Fibroblast of skin of left biceps (primary cell): ENCODE results near the gene MKI67.
"Not testable (repeated sequence)": the region's sequence is repeated elsewhere in the genome, so short reads cannot be mapped to it uniquely, and the experiment has no call there.

Experiments used
- DNase-seq, 2 experiments: peaks; one replicate each; pipeline ENCODE4 v3.0.0-alpha.2; 2013; ENCODE audit warnings: low read depth in 2 of 2

MKI67 gene

DNA sequence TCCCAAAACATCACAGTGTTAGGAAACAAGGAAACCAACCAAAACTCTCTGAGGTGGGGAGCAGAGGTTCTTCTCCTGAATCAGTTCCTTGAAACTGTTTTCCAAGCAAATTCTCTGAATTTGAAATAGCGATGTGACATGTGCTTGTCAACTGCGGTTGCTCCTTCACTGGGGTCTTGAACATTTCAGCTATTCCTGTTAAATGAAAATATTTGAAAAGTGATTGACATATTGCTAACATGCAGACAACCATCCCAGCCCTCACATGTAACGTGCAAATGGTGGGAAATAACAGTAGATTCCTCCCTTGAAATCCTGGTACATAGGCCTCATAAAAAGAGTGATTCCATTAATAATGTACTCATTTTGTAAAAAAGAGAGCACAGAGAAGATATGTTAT is 15.9 kb downstream of the MKI67 start:
- no peak for DNase-seq

DNA sequence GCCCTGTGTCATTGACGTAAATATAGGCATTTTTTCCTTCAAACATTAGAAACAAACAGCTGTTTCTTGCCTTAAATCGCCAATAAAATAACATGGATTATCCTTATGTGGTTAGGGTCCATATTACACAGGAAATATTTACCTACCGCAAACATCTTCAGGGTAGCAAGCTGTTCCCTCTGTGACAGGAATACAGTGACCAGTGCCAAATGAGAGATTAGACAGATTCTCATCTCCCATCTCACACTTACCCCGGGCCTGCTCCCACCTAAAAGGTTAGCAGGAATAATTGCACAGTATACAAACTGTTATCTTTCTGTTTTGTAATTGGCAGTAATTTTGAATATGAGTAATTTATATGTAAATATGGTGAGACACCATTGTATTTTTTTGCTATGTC is 16.5 kb downstream of the MKI67 start:
- DNase-seq, result no peak

DNA sequence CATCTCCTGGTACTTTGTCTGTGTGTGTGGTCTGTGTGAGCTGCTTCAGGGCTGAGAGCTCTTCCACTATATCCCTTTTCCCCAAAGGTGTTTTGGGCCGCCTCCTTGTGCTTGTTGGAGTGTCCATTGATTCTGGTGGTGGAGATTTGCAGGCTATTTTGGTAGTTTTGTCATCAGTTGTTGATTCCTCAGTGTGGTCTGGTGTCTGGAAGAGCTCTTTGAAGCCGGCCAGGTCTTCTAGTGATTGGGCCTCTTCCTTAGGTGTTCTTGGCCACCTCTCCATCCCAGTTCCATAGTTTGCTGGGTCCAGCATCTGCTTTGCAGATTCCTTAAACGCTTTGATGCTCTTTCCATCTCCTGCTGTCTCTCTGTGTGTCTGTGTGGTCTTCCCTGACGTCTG is 20.8 kb downstream of the MKI67 start:
- no peak for DNase-seq

DNA sequence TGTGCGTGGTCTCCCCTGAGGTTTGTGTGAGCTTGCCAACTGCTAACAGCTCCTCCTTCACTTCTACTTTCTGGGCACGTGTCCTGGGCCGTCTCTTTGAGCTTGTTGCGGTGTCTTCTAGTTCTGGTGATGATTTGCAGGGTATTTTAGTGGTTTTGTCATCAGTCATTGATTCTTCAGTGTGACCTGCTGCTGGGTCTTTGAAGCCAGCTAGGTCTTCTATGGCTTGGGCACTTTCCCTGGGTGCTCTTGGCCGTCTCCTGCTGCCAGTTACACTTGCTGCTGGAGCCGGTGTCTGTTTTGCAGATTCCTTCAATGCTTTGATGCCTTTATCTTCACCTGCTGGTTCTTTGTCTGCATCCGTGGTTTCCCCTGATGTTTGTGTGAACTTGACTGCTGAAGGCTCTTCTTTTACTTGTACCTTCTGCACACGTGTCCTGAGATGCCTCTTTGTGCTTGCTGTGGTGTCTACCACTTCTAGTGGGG is 23.0 kb downstream of the MKI67 start:
- DNase-seq, result no peak

DNA sequence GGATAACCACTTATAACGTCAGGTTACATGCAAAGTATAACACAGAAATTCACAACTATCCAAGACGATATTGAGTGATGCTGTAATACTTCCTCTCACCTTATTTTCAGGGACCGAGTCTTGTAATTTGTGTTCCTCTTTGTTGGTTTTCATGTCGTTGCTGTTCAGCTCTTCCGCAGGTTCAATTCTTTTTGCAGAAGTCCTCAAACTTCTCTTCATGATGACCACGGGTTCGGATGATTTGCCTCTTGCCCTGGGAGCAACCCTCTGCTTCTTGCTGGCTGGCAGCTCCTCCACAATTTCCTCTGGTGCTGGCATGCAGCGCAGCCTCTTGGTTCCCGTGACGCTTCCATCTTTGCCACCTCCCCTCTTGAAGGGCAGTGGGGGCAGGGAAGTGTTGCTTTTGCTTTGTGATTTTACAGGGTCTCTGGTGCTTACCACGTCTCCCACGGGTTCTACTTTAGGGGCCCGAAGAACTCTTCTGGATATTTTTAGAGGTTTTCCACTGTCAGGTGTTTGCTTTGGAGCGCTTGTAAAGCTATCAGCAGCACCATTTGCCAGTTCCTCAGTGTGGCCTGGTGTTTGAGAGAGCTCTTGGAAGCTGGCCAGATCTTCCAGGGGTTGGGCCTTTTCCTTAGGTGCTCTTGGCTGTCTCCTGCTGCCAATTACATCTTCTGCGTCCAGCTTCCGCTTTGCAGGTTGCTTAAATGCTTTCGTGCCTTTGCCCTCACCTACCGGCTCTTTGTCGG is 23.6 kb downstream of the MKI67 start:
- DNase-seq, result no peak

DNA sequence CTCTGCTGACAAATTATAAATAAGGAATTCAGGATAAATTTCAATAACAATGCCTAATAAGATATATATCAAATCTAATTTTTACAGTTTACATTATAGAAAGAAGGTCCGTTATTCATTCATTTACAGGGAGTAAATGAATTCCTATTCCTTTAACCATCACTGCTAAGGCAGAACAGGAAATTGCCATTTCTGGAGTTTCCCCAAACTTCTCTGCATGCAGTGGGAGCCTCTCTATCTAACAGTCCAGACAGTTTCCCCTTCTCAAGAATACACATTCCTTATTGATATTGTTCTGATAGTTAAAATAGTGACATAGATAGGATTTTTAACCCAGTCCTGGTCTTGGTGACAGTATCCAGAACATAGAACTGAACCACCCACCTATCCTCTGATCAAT is 24.3 kb downstream of the MKI67 start:
- DNase-seq, result no peak

DNA sequence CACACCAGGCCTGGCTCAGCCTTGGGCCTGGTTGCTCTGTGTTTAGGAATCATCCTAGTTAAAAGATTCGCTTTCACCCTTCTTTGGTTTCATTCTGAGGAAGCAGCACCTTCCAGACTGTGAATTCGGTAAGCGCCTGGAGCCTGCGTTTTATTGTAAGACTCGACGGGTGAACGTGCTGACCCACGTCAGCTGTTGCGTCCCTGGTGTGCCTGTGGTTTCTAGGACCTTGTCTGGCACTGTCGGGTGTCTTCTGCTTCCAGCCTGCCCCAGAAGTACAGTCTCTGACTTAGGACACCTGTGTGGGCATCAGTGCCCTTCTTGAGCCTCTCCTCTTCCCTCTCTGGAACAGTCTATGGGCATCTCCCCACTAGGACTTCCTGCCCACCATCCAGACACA is 26.3 kb downstream of the MKI67 start:
- no peak for DNase-seq

DNA sequence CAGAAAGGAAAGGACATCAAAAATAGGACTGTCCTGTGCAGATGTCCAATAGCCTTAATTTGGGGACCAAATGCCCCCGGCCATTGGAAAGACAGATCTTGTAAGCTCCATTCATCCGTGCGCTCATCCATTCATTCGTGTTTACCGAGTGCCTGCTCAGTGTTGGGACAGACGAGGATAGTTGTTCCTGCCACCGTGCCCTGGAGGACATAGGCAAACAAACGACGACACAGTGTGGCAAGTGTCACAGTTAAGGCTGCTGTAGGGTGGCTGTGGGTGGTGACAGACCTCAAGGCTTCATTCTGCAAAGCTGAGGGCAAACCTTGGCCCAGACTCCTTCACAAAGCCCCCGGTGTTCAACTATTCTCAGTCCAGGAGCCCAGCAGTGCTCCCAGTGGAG is 27.6 kb downstream of the MKI67 start:
- DNase-seq, result no peak

DNA sequence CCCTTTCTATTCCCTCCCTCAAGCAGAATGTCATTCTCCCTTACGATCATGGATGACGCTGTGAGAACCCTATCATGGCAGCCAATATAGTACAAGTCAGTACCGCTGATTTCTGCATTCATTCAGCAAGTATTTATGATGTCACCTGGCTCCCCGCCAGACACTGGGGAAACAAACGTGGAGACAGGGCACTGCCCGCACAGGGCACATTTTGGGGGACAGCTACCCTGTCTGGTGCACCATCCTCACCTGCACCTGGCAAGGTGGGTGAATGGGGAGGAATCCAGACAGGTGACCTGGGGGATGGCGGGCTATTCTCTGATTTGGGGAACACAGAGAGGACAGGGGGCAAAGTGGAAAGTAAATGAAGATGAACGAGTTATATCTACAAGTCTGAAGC is 28.4 kb downstream of the MKI67 start:
- no peak for DNase-seq

DNA sequence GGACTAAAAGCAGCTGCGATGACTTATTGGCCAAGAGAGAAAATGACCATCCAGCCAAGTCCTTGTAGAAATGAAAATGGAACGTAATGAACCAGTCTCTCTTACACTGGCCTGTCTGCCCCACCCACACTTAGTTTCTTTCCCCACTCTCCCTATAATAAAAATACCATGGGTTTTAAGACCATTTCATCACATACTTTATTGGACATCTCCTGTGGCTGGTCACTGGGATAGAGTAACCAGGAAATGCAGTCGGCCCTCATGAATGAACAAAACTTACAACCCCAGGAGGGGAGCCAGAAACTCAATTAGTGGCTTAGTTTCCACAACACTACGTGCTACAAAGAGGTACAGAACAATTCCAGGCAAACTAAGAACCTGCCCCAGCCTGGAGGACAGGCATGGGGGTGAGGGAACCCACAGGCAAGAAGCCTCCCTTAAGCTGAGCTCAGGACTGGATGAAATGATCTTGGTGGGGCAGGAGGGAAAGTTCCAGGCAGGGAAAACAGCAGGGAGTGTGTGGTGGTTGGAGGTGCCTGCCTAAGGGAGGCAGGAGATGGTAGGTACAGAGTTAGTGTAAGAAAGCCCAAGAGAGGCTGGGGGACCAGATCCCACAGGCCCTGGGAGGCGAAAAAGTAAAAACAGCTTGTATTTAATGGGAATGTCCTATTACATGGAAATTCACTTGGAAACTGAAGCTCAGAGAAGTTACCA is 29.6 kb downstream of the MKI67 start:
- no peak for DNase-seq

DNA sequence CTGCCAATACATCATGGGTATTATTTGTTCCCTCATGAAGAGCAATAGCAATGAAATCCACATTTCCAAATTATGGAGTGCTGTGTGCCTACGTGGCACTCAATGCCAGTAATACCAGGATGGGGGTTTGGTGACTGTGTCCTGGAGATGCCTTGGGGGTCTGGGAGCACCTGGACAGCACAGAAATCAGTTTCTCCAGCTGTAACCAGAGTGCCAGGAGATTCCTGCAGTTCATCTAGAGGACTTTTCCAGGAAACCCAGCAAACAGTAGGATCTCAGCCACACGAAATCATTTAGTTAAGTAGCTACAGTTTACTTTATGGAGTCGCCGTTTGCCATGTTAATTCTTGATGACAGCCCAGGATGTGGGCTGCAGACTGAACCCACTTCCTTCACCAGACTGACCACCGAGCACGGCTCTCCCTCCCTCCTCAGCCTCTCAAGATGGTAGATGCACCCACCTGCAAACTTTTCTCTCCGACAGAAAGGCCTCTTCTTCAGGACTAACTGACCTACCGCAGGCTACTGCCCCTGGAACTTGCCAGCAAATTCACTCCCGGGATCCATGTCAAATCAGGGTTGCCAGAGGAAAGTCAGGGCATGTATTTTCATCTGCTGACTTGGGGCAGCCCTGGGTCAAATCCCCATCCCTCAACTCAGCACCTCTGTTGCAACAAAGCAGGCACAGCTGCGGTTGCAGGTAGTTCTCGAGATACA is 30.3 kb downstream of the MKI67 start:
- DNase-seq, result no peak

DNA sequence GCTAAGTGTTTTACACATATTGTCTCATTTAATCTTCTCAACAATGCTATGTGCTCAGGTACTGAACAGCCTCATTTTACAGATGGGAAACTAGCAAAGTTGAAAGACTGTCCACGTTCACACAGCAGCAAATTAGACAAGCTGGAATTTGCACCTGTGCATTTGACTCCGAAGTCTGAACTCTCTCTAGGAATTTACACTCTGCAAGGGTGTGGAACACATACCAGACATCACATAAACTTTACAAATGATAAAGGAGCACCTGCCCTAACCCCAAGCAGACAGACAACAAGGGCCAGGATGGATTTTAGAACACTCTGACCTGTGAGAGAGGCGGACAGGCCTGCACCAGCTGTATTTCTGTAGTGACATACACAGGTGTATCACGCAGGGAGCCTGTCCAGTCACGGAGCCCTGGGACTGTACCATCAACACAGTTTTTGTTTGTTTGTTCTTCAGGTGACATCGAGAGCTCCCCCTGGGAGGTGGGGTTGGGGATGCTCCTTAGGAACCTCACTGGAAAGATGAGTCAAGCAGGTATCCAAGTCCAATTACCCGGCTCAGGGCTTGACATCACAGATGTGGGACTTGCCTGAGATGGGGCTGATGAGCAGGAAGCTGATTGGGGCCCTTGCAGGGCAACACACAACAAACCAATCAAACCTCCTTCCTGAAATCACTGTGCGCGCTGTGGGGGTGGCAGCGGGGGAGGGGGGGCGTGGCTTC is 31.0 kb downstream of the MKI67 start:
- no peak for DNase-seq

DNA sequence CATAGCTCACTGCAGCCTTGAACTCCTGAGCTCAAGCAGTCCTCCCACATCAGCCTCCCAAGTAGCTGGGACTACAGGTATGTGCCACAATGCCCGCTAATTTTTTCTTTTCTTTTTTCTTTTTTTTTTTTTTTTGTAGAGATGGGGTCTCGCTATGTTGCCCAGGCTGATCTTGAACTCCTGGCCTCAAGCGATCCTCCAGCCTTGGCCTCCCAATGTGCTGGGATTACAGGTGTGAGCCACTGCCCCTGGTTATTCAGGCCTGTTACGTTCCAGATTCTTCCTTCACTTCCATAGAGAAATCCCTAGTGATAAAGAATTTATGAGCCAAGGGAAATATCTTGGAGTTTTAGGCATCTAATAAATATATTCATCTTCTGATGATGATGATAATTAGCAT is 31.6 kb downstream of the MKI67 start:
- not testable (repeated sequence) for DNase-seq

DNA sequence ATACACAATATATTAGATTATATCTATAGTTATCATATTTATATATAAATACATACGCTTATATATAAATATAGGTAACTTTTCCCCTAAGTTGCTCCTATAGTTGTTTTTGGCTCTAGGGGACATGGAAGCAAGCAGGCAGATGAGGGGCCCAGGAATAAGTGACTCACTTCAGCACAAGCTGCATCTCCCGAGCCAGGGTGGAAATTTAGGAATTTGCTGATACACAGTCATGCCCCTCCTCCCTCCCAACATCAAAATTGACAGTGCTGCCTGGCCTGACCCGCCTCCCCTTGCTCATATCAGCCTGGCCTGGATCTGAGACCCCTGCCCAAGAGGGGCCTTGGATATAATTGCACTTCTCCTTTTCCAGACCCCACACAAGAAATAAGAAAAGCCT is 33.8 kb downstream of the MKI67 start:
- DNase-seq, result no peak

DNA sequence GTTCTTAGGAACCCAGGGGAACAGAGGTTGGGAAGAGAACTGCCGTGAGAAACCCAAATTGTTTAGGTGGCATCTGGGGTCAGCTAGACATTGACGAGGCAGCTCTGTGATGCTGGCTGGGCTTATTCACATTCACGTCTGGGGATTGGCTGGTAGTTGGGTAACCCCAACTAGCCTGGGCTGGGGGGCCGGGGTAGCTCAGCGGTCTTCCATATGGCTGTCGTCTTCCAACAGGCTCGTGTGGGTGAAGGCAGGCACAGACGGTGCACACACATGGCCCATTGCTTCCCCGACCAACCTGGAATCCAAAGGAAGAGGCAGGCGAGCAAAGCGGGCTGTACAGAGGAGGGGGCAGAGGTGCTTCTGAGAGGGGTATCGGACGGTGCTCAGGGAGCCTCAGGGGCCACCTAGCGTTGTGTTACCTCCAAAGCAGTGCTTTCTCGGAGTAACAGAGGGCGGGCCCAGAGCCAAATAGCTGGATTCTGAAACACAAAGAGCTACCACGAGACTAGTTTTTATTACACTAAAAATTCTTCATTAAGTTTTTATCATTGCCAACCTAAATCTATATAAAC is 34.5 kb downstream of the MKI67 start:
- DNase-seq, result no peak

DNA sequence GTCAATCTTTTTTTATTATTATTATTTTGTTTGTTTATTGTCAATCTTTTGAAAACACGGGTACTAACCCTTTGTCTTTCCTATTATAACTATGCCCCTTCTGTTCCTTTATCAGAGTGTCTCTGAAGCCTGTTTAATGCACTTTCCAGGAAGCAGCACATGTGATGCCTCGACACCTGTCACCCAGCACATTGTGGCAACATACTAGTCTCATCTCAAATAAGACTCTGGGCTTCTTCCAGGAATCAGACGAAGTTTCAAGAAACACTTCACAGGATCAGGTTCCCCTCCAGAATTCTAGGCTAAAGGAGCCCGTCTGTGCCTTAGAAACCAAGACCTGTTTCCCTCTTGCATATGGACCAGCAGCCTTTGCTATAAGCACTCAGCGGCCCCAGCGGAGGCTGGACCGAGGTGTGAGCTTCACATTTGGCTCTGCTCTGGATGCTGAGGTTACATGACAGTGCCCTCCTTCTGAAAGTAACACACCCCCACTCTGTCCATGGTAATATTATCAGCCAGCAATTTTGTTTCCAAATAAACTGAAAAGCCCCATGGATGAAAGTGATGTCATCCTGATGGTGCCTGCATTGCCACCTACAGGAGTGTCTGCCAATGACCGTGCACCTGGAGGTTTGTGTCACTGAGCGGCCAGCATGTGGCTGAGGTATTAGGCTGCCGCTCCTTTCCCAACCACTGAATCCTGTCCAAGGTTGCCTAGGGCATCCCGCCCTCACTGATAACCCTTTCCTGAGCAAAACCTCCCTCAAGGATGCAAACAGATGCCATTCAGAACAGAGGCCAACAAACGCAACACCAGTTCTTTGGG is 38.1 kb downstream of the MKI67 start:
- DNase-seq, result no peak

DNA sequence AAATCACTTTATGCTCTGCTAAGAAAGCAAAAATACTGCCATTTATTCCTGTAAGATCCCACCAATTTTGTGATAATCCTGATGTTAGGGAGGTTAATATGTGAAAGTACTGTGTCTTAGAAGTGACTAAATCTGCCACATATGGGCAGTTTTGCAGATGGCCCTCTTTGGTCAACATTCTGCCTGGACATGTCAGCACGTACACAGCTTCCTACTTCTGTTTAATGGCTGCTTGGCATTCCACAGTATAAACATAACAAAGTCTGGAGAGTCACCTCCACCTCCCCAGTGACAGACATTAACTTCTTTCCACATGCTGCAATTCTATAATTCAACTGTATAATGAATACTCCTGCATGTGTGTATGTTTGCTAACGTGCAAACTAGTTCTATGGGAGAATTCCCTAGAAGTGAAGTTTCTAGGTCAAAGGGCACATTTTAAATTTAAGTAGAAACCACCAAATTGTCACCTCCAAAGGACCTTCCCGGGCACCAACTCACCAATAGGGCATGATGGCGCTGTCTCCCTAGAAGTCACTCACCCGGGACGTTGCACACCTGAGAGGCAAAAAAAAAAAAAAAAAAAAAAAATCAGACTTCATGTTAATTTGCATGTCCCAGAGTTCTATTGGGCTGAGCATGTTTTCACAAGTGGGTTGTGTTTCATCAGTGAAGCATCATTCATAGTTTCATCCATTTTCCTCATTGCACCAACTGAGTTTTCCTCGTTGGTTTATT is 38.9 kb downstream of the MKI67 start:
- no peak for DNase-seq

DNA sequence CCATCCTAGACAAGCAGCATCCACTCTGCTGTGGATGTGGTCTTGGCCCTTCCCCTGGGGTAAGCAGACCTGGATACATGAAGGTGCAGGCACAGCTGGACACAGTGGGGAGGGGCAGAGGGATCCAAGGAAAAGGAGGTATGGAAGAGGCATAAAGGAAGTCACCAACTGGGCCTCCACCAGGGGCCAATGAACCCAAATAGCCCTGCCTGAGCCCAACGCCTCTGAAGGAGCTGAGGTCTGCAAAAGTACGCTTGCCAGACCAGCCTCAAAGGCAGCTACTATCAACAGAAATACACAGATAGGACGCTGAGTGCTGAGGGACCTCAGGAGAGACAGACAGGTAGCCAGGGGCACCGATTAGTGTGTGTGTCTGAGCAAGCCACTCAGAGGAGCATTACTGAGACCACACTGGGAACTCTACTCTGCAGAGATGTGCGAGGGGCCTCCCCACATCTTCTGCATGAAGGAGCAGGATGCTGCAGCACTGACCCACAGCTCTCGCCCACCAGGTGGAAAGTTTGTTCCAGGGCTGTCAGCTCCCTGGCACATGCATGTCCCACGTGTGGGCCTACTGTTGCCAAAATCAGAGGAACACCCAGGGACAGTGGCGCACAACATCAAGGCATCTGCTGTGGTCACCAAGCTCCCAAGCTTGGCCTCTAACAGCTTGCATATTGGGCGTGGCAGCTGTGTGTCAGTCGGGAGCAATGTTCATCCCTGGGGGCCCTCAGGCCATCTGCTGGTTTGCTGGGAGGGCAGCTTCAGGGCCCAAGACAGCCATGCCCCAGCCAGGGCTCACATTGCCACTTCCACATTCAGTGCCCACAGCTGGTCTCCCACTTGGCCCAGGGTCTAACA is 40.0 kb downstream of the MKI67 start:
- DNase-seq, result no peak

DNA sequence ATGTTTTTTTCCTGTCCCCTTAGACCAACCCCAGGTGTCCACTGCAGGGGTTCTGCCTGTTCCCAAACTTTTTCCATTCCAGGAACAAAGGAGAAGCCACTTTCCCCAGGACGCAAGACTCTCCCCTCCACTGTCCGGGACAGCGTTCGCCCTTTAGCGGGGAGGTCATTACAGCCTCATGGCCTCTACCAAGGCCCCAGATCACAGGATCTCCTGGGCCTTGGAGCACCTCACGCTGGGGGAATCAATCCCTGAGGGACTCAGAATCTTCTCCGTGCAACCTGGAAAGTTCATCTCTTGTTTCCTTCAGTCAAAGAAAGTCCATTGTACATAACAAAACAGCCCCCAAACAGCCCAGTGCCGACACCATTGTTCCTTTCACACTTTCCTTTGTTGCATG is 41.2 kb downstream of the MKI67 start:
- DNase-seq, result no peak
